ENCODE measurements around the gene RRP9. TPM values are rescaled to one million over a fixed set of nuclear protein-coding genes. Genes with fewer than 3 reads are reported as not detected.
A peak's percentile ranks its signal among the peaks of the same experiment; 100 is the strongest.

The RRP9 gene
- total and polyA plus RNA-seq, 10 donors: 9.5 to 26.6 (median 14.1) TPM

- H3K4me3 ChIP-seq: no peak overlapping the region
- H3K4me1 ChIP-seq: peaks cover 0 to 52% (median 27%) of the 10 kb centered on the region in 6 donors
- WGBS, 5 donors: 77 to 86% (median 84%) methylated on average over 5 to 6 of the region's 6 CpGs
- H3K27ac ChIP-seq: no peak overlapping the region
- no peaks in the 10 kb centered on the region for H3K9me3 ChIP-seq
- no peak for DNase-seq
- intact Hi-C loops (cut with DNase I; ENCODE audit: low total_unique reads): no loop called here
- TF ChIP-seq POLR2AphosphoS5 (IDR thresholded peaks at IDR 0.05) (no peak), POLR2A (IDR thresholded peaks at IDR 0.05) (no peak)
- TF ChIP-seq, protein P1, sequence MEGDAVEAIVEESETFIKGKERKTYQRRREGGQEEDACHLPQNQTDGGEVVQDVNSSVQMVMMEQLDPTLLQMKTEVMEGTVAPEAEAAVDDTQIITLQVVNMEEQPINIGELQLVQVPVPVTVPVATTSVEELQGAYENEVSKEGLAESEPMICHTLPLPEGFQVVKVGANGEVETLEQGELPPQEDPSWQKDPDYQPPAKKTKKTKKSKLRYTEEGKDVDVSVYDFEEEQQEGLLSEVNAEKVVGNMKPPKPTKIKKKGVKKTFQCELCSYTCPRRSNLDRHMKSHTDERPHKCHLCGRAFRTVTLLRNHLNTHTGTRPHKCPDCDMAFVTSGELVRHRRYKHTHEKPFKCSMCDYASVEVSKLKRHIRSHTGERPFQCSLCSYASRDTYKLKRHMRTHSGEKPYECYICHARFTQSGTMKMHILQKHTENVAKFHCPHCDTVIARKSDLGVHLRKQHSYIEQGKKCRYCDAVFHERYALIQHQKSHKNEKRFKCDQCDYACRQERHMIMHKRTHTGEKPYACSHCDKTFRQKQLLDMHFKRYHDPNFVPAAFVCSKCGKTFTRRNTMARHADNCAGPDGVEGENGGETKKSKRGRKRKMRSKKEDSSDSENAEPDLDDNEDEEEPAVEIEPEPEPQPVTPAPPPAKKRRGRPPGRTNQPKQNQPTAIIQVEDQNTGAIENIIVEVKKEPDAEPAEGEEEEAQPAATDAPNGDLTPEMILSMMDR (IDR thresholded peaks at IDR 0.05 in 8 of 11, conservative IDR thresholded peaks at IDR 0.05 in 3 of 11): no peak
- H3K36me3 ChIP-seq: peaks cover 0 to 30% (median 0%) of the 10 kb centered on the region in 6 donors
- peaks cover 0 to 15% (median 0%) of the 10 kb centered on the region in 7 donors for H3K27me3 ChIP-seq (replicated peaks in 1 of 7)
Measured at GRCh38 chr3:51962854-51963530, 21.3 kb upstream of the RRP9 start.

DNA sequence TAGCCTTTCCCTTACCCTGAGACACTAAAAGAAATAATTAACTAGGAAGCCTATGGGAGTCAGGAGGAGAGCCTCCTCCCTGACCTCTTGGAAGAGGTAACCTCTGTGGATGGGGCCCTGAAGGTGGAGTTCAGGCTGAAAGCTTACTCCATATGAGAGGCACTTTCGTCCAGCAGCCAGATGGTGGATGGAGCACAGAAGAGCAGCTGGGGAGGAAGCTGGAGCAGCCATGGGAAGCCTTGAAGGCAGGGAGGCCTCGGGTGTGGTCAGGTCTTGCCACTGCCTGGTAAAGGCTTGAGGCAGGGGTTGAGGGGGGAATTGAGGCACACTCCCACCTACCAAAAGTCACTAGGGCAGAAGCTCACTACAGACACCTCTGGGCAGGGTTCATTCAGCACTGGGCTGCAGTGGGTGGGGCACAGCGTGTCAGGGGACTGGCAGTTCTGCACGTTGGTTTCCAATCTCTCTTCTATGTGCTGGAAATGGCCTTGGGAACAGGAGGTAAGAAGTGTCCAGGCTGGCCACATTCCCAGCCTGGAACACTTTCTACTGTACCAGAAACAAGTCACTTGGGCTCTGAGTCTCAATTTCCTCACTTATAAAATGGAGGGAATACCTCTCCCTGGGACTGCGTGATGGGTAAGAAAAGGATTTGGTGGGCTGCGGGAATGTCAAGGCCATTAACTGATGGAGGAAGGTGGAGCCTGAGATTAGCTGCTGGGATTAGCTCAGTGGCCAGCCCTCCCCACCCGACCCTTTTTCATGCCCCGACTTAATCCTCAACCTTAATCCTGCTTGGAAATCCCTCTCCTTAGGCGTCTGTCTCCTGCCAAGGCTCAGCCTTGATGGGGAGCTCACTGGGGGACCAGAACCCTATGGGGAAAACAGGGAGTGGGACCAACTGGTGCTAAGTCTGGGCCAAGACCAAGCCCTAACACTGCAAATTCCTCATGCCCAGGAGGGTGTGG, 20.2 kb upstream of the RRP9 start:
- 56 to 70% (median 68%) methylated on average over 9 of the region's 9 CpGs for WGBS, 5 donors
- TF ChIP-seq, protein P1 (IDR thresholded peaks at IDR 0.05 in 8 of 11, conservative IDR thresholded peaks at IDR 0.05 in 3 of 11): no peak
- TF ChIP-seq POLR2A (IDR thresholded peaks at IDR 0.05): no peak
- no peak for TF ChIP-seq POLR2AphosphoS5 (IDR thresholded peaks at IDR 0.05)
- DNase-seq: no peak
- intact Hi-C loops (cut with DNase I; ENCODE audit: low total_unique reads): no loop called here
- no peaks in the 10 kb centered on the region for H3K9me3 ChIP-seq
- H3K27ac ChIP-seq: peak overlapping the region in 2 of 8 donors; percentile 15
- no peak overlapping the region for H3K4me3 ChIP-seq
- H3K27me3 ChIP-seq (replicated peaks in 1 of 7): peaks cover 0 to 17% (median 0%) of the 10 kb centered on the region in 7 donors
- H3K36me3 ChIP-seq: peaks cover 0 to 34% (median 0%) of the 10 kb centered on the region in 6 donors
- H3K4me1 ChIP-seq: peaks cover 0 to 52% (median 22%) of the 10 kb centered on the region in 6 donors

- intact Hi-C loops (cut with DNase I; ENCODE audit: low total_unique reads): no loop called here
- H3K36me3 ChIP-seq: peaks cover 0 to 34% (median 0%) of the 10 kb centered on the region in 6 donors
- no peak for DNase-seq
Measured at GRCh38 chr3:51961011-51961410, 19.3 kb upstream of the RRP9 start.

More at GRCh38 chr3:51961011-51961410, 19.3 kb upstream of the RRP9 start:
- no peak overlapping the region for H3K4me3 ChIP-seq
- H3K9me3 ChIP-seq: no peaks in the 10 kb centered on the region
- WGBS, 5 donors: 91 to 95% (median 95%) methylated on average over 14 to 18 of the region's 18 CpGs
- TF ChIP-seq POLR2A (IDR thresholded peaks at IDR 0.05) (no peak), POLR2AphosphoS5 (IDR thresholded peaks at IDR 0.05) (no peak)
- TF ChIP-seq, protein P1 (IDR thresholded peaks at IDR 0.05 in 8 of 11, conservative IDR thresholded peaks at IDR 0.05 in 3 of 11): no peak
- peaks cover 0 to 21% (median 7%) of the 10 kb centered on the region in 7 donors for H3K27me3 ChIP-seq (replicated peaks in 1 of 7)
- no peak overlapping the region for H3K27ac ChIP-seq
- peaks cover 6 to 52% (median 22%) of the 10 kb centered on the region in 6 donors for H3K4me1 ChIP-seq
